GM18873 (cell line): ENCODE data around the gene PNMT.

Source experiments
- ATAC-seq: cut with Tn5 transposase; IDR thresholded peaks from one replicate; pipeline ENCODE4 v1.9.1; 2021; ENCODE audit warnings: mild to moderate bottlenecking, moderate library complexity, moderate number of reproducible peaks; ENCODE audit not compliant: unreplicated experiment, low FRiP score

Gene PNMT

GRCh38 chr17:39652587-39653315, 15.5 kb upstream of the PNMT start:
- no peak for ATAC-seq

GRCh38 chr17:39653316-39653661, 15.0 kb upstream of the PNMT start:
- no peak for ATAC-seq

DNA sequence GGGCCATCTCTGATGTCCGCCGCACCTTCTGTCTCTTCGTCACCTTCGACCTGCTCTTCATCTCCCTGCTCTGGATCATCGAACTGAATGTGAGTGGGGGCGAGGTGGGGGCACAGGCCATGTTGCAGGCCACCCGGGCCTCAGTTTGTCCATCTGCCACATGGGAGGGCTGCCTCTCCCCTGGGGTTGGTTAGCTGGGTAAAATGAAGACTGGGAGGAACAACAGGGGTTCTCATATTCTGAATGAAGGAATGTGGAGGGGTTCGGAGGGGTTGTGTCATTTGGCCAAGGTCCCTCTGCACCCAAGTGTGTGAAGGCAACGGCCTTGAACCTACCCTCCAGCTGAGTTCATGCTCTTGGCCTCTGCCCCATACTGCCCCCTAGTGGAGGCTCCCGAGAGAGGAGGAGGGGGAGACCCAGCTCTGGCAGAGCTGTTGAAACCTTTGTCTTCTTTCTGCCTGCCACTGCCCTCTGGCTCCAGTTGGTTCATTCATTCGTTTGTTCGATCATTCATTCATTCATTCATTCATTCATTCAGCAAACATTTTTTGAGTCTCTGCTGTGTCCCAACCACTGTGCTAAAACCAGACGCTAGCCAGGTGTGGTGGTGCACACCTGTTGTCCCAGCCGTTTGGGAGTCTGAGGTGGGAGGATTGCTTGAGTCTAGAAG, 14.5 kb upstream of the PNMT start:
- ATAC-seq, result no peak

- no peak for ATAC-seq
Observed at GRCh38 chr17:39655105-39655504, 13.1 kb upstream of the PNMT start.

- ATAC-seq, result no peak
Observed at GRCh38 chr17:39658346-39658745, 9.9 kb upstream of the PNMT start.

DNA sequence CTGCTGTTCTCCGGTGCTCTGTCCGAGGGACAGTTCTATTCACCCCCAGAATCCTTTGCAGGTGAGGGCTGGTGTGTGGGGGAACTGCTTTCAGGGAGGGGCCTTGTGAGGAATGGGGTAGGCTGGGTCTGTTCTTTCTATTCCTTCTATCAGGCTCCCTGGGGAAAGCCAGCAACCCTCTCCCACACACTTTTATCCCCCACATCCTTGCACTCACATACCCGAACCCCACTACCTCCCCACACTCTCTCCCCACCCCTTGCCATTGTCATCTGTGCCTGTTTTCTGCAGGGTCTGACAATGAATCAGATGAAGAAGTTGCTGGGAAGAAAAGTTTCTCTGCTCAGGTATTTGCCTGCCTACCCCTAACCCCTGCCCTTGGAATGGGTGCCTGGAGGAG, 9.5 kb upstream of the PNMT start:
- ATAC-seq, result no peak

DNA sequence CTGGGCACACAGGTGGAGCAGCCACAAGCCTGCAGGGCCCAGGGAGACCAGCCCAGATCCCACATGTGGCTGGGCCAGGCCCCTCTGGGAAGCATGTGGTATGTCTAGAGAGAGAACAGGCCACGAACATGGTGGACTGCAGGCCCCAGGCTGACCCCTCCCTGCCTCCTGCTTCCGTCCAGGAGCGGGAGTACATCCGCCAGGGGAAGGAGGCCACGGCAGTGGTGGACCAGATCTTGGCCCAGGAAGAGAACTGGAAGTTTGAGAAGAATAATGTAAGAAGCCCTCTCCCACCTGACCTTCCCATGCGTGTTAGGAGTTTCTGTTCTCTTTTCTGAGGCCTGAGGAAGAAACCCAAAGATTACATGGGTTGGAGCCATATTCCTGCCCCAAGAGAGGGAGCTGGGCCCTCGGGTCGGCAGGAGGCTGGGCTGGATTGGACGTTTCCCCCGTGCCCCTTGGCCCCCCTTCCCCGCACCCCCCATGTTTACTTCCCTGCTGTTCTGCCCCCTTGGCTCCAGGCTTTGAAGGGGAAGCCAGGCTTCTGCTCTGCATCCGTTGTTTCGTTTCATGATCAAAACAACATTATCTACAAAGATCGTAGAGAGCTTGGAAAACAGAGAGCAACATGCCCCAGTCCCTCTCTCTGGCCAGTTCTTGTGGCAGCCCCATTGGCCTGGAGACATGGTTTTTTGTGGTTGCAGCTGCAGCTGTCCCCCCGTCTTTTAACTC, 8.8 kb upstream of the PNMT start:
- ATAC-seq, result no peak

DNA sequence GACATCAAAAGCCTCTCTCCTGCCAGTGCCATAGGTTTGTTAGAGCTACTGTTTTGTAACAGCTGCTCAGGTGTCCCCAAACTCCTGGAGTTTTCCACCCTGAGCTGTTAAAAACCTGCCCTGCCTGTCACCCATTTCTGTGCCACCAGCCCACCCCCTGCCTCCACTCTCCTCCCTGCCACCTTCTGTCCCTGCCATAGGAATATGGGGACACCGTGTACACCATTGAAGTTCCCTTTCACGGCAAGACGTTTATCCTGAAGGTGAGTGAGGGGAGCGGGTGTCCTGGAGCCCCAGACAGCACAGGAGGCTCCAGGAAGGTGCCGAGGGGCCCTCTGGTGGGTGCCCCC, 8.3 kb upstream of the PNMT start:
- ATAC-seq, result no peak

- no peak for ATAC-seq
Observed at GRCh38 chr17:39660397-39661385, 7.6 kb upstream of the PNMT start.

- no peak for ATAC-seq
Observed at GRCh38 chr17:39661744-39662541, 6.3 kb upstream of the PNMT start.

- no peak for ATAC-seq
Observed at GRCh38 chr17:39662551-39663339, 5.5 kb upstream of the PNMT start.

DNA sequence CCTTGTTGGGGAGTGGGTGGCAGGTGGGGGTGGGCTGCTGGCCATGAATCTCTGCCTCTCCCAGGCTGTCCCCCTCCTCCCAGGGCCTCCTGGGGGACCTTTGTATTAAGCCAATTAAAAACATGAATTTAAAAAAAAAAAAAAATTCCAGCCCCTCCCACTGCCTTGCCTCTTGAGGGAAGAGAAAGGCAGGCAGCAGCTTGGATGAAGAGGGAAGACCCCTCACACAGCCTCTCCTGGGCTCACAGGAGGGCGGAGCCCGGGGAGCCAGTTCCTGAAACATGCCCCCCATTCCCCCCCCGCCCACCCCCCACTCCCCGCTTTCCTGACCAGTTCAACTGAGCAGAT, 4.9 kb upstream of the PNMT start:
- no peak for ATAC-seq

- no peak for ATAC-seq
Observed at GRCh38 chr17:39663688-39664580, 4.3 kb upstream of the PNMT start.

- no peak for ATAC-seq
Observed at GRCh38 chr17:39664581-39665561, 3.4 kb upstream of the PNMT start, which contains the start of gene TCAP. Gene TCAP (plus strand): TSS chr17:39665349. CDS start chr17:39665360, 11 bp downstream.

DNA sequence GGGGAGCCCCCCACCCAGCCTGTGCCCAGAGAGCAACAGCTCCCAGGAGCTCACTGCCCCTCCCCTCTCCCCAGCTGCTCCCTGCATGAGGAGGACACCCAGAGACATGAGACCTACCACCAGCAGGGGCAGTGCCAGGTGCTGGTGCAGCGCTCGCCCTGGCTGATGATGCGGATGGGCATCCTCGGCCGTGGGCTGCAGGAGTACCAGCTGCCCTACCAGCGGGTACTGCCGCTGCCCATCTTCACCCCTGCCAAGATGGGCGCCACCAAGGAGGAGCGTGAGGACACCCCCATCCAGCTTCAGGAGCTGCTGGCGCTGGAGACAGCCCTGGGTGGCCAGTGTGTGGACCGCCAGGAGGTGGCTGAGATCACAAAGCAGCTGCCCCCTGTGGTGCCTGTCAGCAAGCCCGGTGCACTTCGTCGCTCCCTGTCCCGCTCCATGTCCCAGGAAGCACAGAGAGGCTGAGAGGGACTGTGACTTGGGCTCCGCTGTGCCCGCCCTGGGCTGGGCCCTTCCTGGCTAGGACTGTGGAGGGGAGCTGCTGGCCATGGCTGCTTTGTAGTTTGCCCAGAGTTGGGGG, 2.5 kb upstream of the PNMT start:
- no peak for ATAC-seq

- ATAC-seq, result no peak
Observed at GRCh38 chr17:39666231-39666600, 2.0 kb upstream of the PNMT start.
